Measurements from ENCODE around the gene OST4. TPM values are rescaled to one million over a fixed set of nuclear protein-coding genes. Genes with fewer than 3 reads are reported as not detected.

OST4 gene
- total RNA-seq, 1 donor from 2014 or later = 215 TPM

- TF ChIP-seq, protein P1, sequence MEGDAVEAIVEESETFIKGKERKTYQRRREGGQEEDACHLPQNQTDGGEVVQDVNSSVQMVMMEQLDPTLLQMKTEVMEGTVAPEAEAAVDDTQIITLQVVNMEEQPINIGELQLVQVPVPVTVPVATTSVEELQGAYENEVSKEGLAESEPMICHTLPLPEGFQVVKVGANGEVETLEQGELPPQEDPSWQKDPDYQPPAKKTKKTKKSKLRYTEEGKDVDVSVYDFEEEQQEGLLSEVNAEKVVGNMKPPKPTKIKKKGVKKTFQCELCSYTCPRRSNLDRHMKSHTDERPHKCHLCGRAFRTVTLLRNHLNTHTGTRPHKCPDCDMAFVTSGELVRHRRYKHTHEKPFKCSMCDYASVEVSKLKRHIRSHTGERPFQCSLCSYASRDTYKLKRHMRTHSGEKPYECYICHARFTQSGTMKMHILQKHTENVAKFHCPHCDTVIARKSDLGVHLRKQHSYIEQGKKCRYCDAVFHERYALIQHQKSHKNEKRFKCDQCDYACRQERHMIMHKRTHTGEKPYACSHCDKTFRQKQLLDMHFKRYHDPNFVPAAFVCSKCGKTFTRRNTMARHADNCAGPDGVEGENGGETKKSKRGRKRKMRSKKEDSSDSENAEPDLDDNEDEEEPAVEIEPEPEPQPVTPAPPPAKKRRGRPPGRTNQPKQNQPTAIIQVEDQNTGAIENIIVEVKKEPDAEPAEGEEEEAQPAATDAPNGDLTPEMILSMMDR (IDR thresholded peaks at IDR 0.05; ENCODE audit: partially characterized antibody, unreplicated experiment) = peak; percentile 15
- Mint-ChIP-seq H3K27me3 (ENCODE audit: unreplicated experiment) (peaks cover 3% of the 10 kb centered on the region), H3K4me3 (ENCODE audit: unreplicated experiment) (no peak overlapping the region), H3K9me3 (ENCODE audit: unreplicated experiment) (peaks cover 5% of the 10 kb centered on the region), H3K4me1 (ENCODE audit: low read depth, unreplicated experiment) (peaks cover 12% of the 10 kb centered on the region), H3K36me3 (ENCODE audit: unreplicated experiment) (peaks cover 7% of the 10 kb centered on the region), H3K27ac (ENCODE audit: unreplicated experiment) (no peak overlapping the region)
- DNase-seq = peak; percentile 52
Measured at GRCh38 chr2:27024188-27024587, 47.3 kb downstream of the OST4 start.

- peaks cover 3% of the 10 kb centered on the region for H3K27me3 Mint-ChIP-seq (ENCODE audit: unreplicated experiment)
- no peak for DNase-seq
- TF ChIP-seq, protein P1 (IDR thresholded peaks at IDR 0.05; ENCODE audit: partially characterized antibody, unreplicated experiment) = no peak
- no peak overlapping the region for H3K27ac Mint-ChIP-seq (ENCODE audit: unreplicated experiment)
- peaks cover 7% of the 10 kb centered on the region for H3K36me3 Mint-ChIP-seq (ENCODE audit: unreplicated experiment)
- H3K4me3 Mint-ChIP-seq (ENCODE audit: unreplicated experiment) = no peak overlapping the region
- H3K9me3 Mint-ChIP-seq (ENCODE audit: unreplicated experiment) = peaks cover 5% of the 10 kb centered on the region
- peaks cover 12% of the 10 kb centered on the region for H3K4me1 Mint-ChIP-seq (ENCODE audit: low read depth, unreplicated experiment)
Measured at GRCh38 chr2:27023740-27024139, 47.7 kb downstream of the OST4 start.

DNA sequence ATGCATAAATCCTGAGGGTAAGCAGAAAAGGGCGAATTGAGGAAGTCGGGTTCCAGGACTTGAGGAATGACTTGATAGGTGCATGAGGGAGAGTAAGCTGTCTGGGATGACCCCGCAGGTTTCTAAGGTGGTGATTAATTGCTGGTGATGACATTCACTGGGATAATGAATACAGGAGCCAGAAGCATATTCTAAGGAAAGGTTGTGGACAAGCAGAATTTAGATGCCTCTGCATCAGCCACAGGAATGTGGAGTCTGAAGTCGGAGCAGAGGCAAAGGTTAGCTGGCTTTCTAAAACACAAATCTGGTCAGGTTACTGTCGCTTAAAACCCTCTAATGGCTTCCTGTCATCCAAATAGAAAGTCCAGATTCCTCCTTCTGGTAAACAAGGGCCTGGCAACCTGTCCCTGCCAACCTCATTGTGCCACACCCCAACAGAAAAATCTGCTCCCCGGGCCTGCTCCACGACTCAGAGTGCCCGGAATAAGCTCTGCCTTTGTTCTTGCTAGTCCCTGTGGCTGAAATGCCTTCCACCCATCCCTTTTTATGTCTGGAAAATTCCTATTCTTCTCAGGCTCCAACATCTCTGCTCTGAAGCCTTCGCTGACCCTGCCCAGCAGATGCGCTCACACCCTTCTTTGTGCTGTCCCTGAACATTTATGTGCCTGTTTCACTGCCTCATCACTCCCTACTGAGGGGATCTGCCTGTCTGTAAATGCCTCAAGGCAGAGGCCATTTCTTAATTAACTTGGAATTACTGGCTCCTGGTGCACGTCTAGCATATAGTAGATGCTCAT is 50.0 kb downstream of the OST4 start:
- Mint-ChIP-seq H3K4me1 (ENCODE audit: low read depth, unreplicated experiment) (peaks cover 18% of the 10 kb centered on the region), H3K36me3 (ENCODE audit: unreplicated experiment) (peaks cover 7% of the 10 kb centered on the region), H3K27ac (ENCODE audit: unreplicated experiment) (no peak overlapping the region), H3K9me3 (ENCODE audit: unreplicated experiment) (peaks cover 7% of the 10 kb centered on the region), H3K4me3 (ENCODE audit: unreplicated experiment) (no peak overlapping the region), H3K27me3 (ENCODE audit: unreplicated experiment) (peaks cover 2% of the 10 kb centered on the region)
- no peak for DNase-seq
- TF ChIP-seq, protein P1 (IDR thresholded peaks at IDR 0.05; ENCODE audit: partially characterized antibody, unreplicated experiment) = no peak

Other genes starting within 250 kb of the OST4 start
- gene DPYSL5, start 223.5 kb downstream of the OST4 start, total RNA-seq (ENCODE audit: unreplicated experiment) = 313 TPM
- gene MAPRE3, start 101.0 kb downstream of the OST4 start, total RNA-seq (ENCODE audit: unreplicated experiment) = 49.2 TPM
- 35.8 TPM for gene TMEM214, start 38.7 kb downstream of the OST4 start, total RNA-seq (ENCODE audit: unreplicated experiment)
- 17.3 TPM for gene AGBL5, start 20.0 kb downstream of the OST4 start, total RNA-seq (ENCODE audit: unreplicated experiment)
- gene EMILIN1, start 7.0 kb upstream of the OST4 start, total RNA-seq (ENCODE audit: unreplicated experiment) = 3.2 TPM
- gene KHK, start 15.1 kb upstream of the OST4 start, total RNA-seq (ENCODE audit: unreplicated experiment) = 5.3 TPM
- gene CGREF1, start 47.5 kb upstream of the OST4 start, total RNA-seq (ENCODE audit: unreplicated experiment) = 1.3 TPM
- gene ABHD1, start 52.2 kb upstream of the OST4 start, total RNA-seq (ENCODE audit: unreplicated experiment) = not detected
- 35.5 TPM for gene PREB, start 63.0 kb upstream of the OST4 start, total RNA-seq (ENCODE audit: unreplicated experiment)
- gene PRR30, start 67.8 kb upstream of the OST4 start, total RNA-seq (ENCODE audit: unreplicated experiment) = not detected
- gene TCF23, start 77.3 kb upstream of the OST4 start, total RNA-seq (ENCODE audit: unreplicated experiment) = not detected
- gene ATRAID, start 140.4 kb upstream of the OST4 start, total RNA-seq (ENCODE audit: unreplicated experiment) = 58.8 TPM
- gene SLC5A6, start 140.6 kb upstream of the OST4 start, total RNA-seq (ENCODE audit: unreplicated experiment) = 40.0 TPM
- gene CAD, start 145.7 kb upstream of the OST4 start, total RNA-seq (ENCODE audit: unreplicated experiment) = 38.5 TPM
- 1.3 TPM for gene SLC30A3, start 191.4 kb upstream of the OST4 start, total RNA-seq (ENCODE audit: unreplicated experiment)
- gene DNAJC5G, start 203.8 kb upstream of the OST4 start, total RNA-seq (ENCODE audit: unreplicated experiment) = not detected
- gene TRIM54, start 210.8 kb upstream of the OST4 start, total RNA-seq (ENCODE audit: unreplicated experiment) = 2.0 TPM
- gene UCN, start 236.8 kb upstream of the OST4 start, total RNA-seq (ENCODE audit: unreplicated experiment) = 1.9 TPM